HEK293T (cell line): ENCODE results near the gene MACROD2.
"Not testable (repeated sequence)": the region's sequence is repeated elsewhere in the genome, so short reads cannot be mapped to it uniquely, and the experiment has no call there.

Source experiments
- CTCF ChIA-PET: fragments of 350-600 bp; formaldehyde crosslinking; extraction: SDS; loops from one replicate; lab custom pipeline; 2021; ENCODE audit warnings: antibody characterized with exemption, inconsistent platforms; lab: Yijun Ruan, JAX
- POLR2A ChIA-PET: fragments of 350-600 bp; formaldehyde crosslinking; extraction: SDS; loops from one replicate; lab custom pipeline; 2020; ENCODE audit warnings: antibody characterized with exemption, inconsistent platforms; lab: Yijun Ruan, JAX
- DNase-seq: peaks from one replicate; pipeline ENCODE4 v3.0.0; 2012; ENCODE audit warnings: mixed read lengths; ENCODE audit errors: extremely low spot score
- ARNT ChIP-seq: fragments of 450-650 bp; IDR thresholded peaks from 2 replicates; pipeline ENCODE4 v1.6.1; 2017; ENCODE audit warnings: mild to moderate bottlenecking
- BHLHE40 ChIP-seq: fragments of 450-650 bp; IDR thresholded peaks from 2 replicates; pipeline ENCODE4 v1.6.1; 2016; ENCODE audit warnings: mild to moderate bottlenecking, moderate library complexity, borderline replicate concordance
- CTBP1 ChIP-seq: fragments of 450-650 bp; IDR thresholded peaks from 2 replicates; pipeline ENCODE4 v1.6.1; 2016; ENCODE audit warnings: borderline replicate concordance
- ELF4 ChIP-seq: fragments of 450-650 bp; IDR thresholded peaks from 2 replicates; pipeline ENCODE4 v1.6.1; 2017; ENCODE audit warnings: antibody characterized with exemption
- FOXA1 ChIP-seq: fragments of 450-650 bp; IDR thresholded peaks from 2 replicates; pipeline ENCODE4 v1.6.1; 2016; ENCODE audit warnings: mild to moderate bottlenecking
- FOXK2 ChIP-seq: fragments of 450-650 bp; IDR thresholded peaks from 2 replicates; pipeline ENCODE4 v1.6.1; 2016; ENCODE audit warnings: mild to moderate bottlenecking
- FOXM1 ChIP-seq: fragments of 450-650 bp; IDR thresholded peaks from 2 replicates; pipeline ENCODE4 v1.6.1; 2017; ENCODE audit warnings: mild to moderate bottlenecking, borderline replicate concordance
- HDGF ChIP-seq: fragments of 450-650 bp; IDR thresholded peaks from 2 replicates; pipeline ENCODE4 v1.6.1; 2017; ENCODE audit warnings: antibody characterized with exemption, borderline replicate concordance
- L3MBTL2 ChIP-seq: fragments of 450-650 bp; conservative IDR thresholded peaks from 2 replicates; pipeline ENCODE4 v1.6.1; 2016; ENCODE audit warnings: mild to moderate bottlenecking
- LEF1 ChIP-seq: fragments of 450-650 bp; IDR thresholded peaks from 2 replicates; pipeline ENCODE4 v1.6.1; 2017; ENCODE audit warnings: mild to moderate bottlenecking, borderline replicate concordance
- NFRKB ChIP-seq: fragments of 450-650 bp; IDR thresholded peaks from 2 replicates; pipeline ENCODE4 v1.6.1; 2016; ENCODE audit warnings: mild to moderate bottlenecking, moderate library complexity
- SP1 ChIP-seq: fragments of 450-650 bp; IDR thresholded peaks from 2 replicates; pipeline ENCODE4 v1.6.1; 2017
- SUZ12 ChIP-seq: fragments of 450-650 bp; IDR thresholded peaks from 2 replicates; pipeline ENCODE4 v1.6.1; 2016; ENCODE audit warnings: mild to moderate bottlenecking
- TARDBP ChIP-seq: fragments of 450-650 bp; IDR thresholded peaks from 2 replicates; pipeline ENCODE4 v1.6.1; 2016
- ZNF384 ChIP-seq: fragments of 450-650 bp; IDR thresholded peaks from 2 replicates; pipeline ENCODE4 v1.6.1; 2016
- TF ChIP-seq, protein P1 (sequence below): fragments of 450-650 bp; IDR thresholded peaks from 2 replicates; pipeline ENCODE4 v1.6.1; 2016

The MACROD2 gene

DNA sequence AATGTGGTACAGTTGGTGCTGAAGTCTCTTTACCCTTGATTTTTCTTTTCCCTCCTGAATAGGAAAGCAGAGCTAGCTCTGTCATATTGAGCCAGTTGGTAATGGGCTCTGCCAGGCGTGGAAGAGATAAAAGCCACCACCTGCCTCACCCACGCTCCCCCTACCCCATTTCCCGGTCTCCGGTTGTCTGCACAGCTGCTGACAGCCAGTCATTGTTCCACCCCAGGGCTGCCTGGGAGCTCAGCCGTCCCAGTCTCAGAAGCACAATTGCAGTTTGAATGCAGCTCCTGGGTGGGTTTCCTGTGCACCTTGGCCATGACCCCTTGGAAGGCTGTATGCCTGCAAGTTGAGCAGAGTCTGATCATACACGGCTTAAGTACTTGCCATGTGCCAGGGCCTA, 1017.2 kb downstream of the MACROD2 start:
- CTCF ChIA-PET = no interaction called here
- no peak for TF ChIP-seq TARDBP
- TF ChIP-seq FOXA1 = no peak
- no peak for TF ChIP-seq FOXM1
- TF ChIP-seq, protein P1, sequence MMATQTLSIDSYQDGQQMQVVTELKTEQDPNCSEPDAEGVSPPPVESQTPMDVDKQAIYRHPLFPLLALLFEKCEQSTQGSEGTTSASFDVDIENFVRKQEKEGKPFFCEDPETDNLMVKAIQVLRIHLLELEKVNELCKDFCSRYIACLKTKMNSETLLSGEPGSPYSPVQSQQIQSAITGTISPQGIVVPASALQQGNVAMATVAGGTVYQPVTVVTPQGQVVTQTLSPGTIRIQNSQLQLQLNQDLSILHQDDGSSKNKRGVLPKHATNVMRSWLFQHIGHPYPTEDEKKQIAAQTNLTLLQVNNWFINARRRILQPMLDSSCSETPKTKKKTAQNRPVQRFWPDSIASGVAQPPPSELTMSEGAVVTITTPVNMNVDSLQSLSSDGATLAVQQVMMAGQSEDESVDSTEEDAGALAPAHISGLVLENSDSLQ = no peak
- no peak for TF ChIP-seq CTBP1
- no peak for TF ChIP-seq ARNT
- no peak for TF ChIP-seq ZNF384
- TF ChIP-seq NFRKB = no peak
- TF ChIP-seq HDGF = no peak
- TF ChIP-seq SUZ12 = no peak
- no peak for TF ChIP-seq FOXK2
- no peak for TF ChIP-seq LEF1
- no peak for TF ChIP-seq SP1

GRCh38 chr20:15016875-15017274, 1021.6 kb downstream of the MACROD2 start:
- CTCF ChIA-PET, DNase-seq, POLR2A ChIA-PET: not testable (repeated sequence)

More for the DNA sequence above, 1017.2 kb downstream of the MACROD2 start:
- POLR2A ChIA-PET = interaction anchor here (0.6 kb wide), 1 partner anchor 9 kb away, joined by 3 read pairs; no protein-coding TSS in a partner anchor
- DNase-seq = no peak

DNA sequence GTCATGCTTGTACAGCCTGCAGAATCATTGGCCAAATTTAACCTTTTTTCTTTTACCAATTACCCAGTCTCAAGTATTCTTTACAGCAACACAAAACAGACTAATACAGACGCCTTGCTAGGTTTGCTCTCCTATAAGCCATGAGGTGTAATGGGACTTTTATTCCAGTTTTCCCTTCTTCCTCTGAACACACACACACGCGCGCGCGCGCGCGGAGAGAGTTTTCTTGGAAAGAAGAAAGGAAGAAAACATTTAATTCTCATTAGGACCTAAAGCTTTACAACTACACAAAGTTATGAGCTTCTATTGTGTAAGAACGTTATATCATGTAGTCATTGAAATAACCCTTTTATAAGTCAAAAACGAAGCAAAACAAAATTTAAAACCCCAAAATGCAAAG, 1023.6 kb downstream of the MACROD2 start:
- ChIA-PET POLR2A (no interaction called here), CTCF (no interaction called here)
- DNase-seq = no peak
- TF ChIP-seq LEF1 (no peak), SUZ12 (no peak), FOXM1 (no peak), NFRKB (no peak), ELF4 (no peak), BHLHE40 (no peak), FOXK2 (no peak), HDGF (no peak), TARDBP (no peak), ZNF384 (no peak), FOXA1 (no peak), L3MBTL2 (no peak)
- TF ChIP-seq, protein P1 = no peak

- DNase-seq = no peak
- TF ChIP-seq ZNF384 = no peak
- no peak for TF ChIP-seq CTBP1
- TF ChIP-seq TARDBP = no peak
- no peak for TF ChIP-seq BHLHE40
- no peak for TF ChIP-seq FOXK2
- TF ChIP-seq SP1 = no peak
- TF ChIP-seq NFRKB = no peak
- TF ChIP-seq HDGF = no peak
- TF ChIP-seq LEF1 = no peak
- ChIA-PET CTCF (no interaction called here), POLR2A (no interaction called here)
These were observed 1025.5 kb downstream of the MACROD2 start for GRCh38 chr20:15020845-15021244.

- DNase-seq = no peak
- no peak for TF ChIP-seq L3MBTL2
- no peak for TF ChIP-seq HDGF
- TF ChIP-seq CTBP1 = no peak
- TF ChIP-seq BHLHE40 = no peak
- TF ChIP-seq, protein P1 = no peak
- TF ChIP-seq SUZ12 = no peak
- TF ChIP-seq FOXA1 = no peak
- no peak for TF ChIP-seq SP1
- TF ChIP-seq LEF1 = no peak
- TF ChIP-seq NFRKB = no peak
- TF ChIP-seq ZNF384 = no peak
- TF ChIP-seq TARDBP = no peak
- TF ChIP-seq FOXM1 = no peak
- no peak for TF ChIP-seq FOXK2
- POLR2A ChIA-PET = no interaction called here
- CTCF ChIA-PET = no interaction called here
These were observed 1027.6 kb downstream of the MACROD2 start for GRCh38 chr20:15022921-15023320.

GRCh38 chr20:15026759-15027158, 1031.4 kb downstream of the MACROD2 start:
- POLR2A ChIA-PET = no interaction called here
- no peak for DNase-seq
- CTCF ChIA-PET = no interaction called here
- TF ChIP-seq SP1 = no peak
- no peak for TF ChIP-seq FOXA1
- no peak for TF ChIP-seq CTBP1

DNA sequence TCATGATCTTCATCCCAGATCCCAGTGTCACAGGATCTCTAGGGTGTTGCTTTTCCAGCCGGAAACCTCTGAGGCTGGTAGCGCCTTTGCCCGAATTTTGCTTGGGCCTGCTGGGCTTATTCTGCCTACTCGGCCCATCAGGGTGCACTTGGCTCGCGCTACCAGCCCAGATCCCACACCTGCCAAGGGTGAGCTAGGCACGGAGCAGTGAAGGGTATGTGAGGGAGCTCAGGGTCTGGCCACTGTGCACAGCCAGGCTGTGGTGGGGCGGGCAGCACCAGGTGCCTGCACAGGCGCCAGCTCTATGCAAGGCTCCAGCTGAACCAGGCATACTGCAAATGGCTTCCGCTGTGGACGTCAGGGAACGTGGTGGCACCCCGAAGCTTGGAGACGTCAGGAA, 1035.5 kb downstream of the MACROD2 start:
- TF ChIP-seq LEF1 = no peak
- TF ChIP-seq FOXM1 = no peak
- POLR2A ChIA-PET = no interaction called here
- CTCF ChIA-PET = no interaction called here
- DNase-seq = no peak
